Neural crest cell (in vitro differentiated cells): ENCODE data around the gene CFAP77. TPM values are rescaled to one million over a fixed set of nuclear protein-coding genes. Genes with fewer than 3 reads are reported as not detected.

Experiments used
- DNase-seq: peaks from one replicate; pipeline ENCODE4 v3.0.0; 2021; ENCODE audit warnings: low read depth, mixed read lengths, low spot score
- H3K27ac Mint-ChIP-seq: one replicate; pipeline ENCODE4 v1.8.0; 2021; ENCODE audit warnings: mild to moderate bottlenecking, mixed read lengths; ENCODE audit not compliant: unreplicated experiment
- H3K27me3 Mint-ChIP-seq: 2 replicates; pipeline ENCODE4 v1.8.0; 2021; ENCODE audit warnings: low read depth, mild to moderate bottlenecking, mixed read lengths
- H3K36me3 Mint-ChIP-seq: 2 replicates; pipeline ENCODE4 v1.8.0; 2021; ENCODE audit warnings: low read depth, mild to moderate bottlenecking, mixed read lengths
- H3K4me1 Mint-ChIP-seq: 2 replicates; pipeline ENCODE4 v1.8.0; 2021; ENCODE audit warnings: mixed read lengths
- H3K4me3 Mint-ChIP-seq: one replicate; pipeline ENCODE4 v1.8.0; 2021; ENCODE audit warnings: mild to moderate bottlenecking, mixed read lengths
- H3K9me3 Mint-ChIP-seq: 2 replicates; pipeline ENCODE4 v1.8.0; 2021; ENCODE audit warnings: mixed read lengths
- CTCF ChIP-seq: fragments of 200-600 bp; sonication (generic); conservative IDR thresholded peaks from 2 replicates; pipeline ENCODE4 v1.5.0; 2021; ENCODE audit warnings: antibody characterized with exemption, mild to moderate bottlenecking
- total RNA-seq: library from RNA; stranded (reverse); gene quantifications from 2 replicates; pipeline ENCODE4 v1.2.1, GENCODE V29; 2021

The CFAP77 gene
- total RNA-seq, 1 donor from 2014 or later = 0.23 TPM

GRCh38 chr9:132479733-132480132, 69.7 kb downstream of the CFAP77 start:
- Mint-ChIP-seq H3K9me3 (no peaks in the 10 kb centered on the region), H3K27me3 (no peaks in the 10 kb centered on the region), H3K4me1 (peaks cover 72% of the 10 kb centered on the region), H3K27ac (no peak overlapping the region), H3K36me3 (no peaks in the 10 kb centered on the region), H3K4me3 (no peak overlapping the region)
- TF ChIP-seq CTCF = no peak
- DNase-seq = no peak

GRCh38 chr9:132481053-132481849, 71.2 kb downstream of the CFAP77 start:
- H3K27me3 Mint-ChIP-seq = no peaks in the 10 kb centered on the region
- DNase-seq = no peak
- peaks cover 56% of the 10 kb centered on the region for H3K4me1 Mint-ChIP-seq
- peak overlapping the region; percentile 12 for H3K4me3 Mint-ChIP-seq
- H3K27ac Mint-ChIP-seq = peak overlapping the region; percentile 22
- no peak for TF ChIP-seq CTCF
- H3K9me3 Mint-ChIP-seq = no peaks in the 10 kb centered on the region
- H3K36me3 Mint-ChIP-seq = no peaks in the 10 kb centered on the region

GRCh38 chr9:132482196-132482813, 72.3 kb downstream of the CFAP77 start:
- Mint-ChIP-seq H3K9me3 (no peaks in the 10 kb centered on the region), H3K27me3 (no peaks in the 10 kb centered on the region), H3K4me1 (peaks cover 58% of the 10 kb centered on the region), H3K27ac (no peak overlapping the region), H3K4me3 (no peak overlapping the region), H3K36me3 (no peaks in the 10 kb centered on the region)
- DNase-seq = no peak
- TF ChIP-seq CTCF = no peak

- DNase-seq = no peak
Observed at GRCh38 chr9:132485393-132485792, 75.4 kb downstream of the CFAP77 start.

More at GRCh38 chr9:132485393-132485792, 75.4 kb downstream of the CFAP77 start:
- no peak for TF ChIP-seq CTCF
- peaks cover 7% of the 10 kb centered on the region for H3K27me3 Mint-ChIP-seq
- no peaks in the 10 kb centered on the region for H3K9me3 Mint-ChIP-seq
- no peaks in the 10 kb centered on the region for H3K36me3 Mint-ChIP-seq
- H3K27ac Mint-ChIP-seq = no peak overlapping the region
- no peak overlapping the region for H3K4me3 Mint-ChIP-seq
- H3K4me1 Mint-ChIP-seq = peaks cover 60% of the 10 kb centered on the region
